Sigmoid colon (tissue), 7 donors: Measurements from ENCODE around the gene AGT. TPM values are rescaled to one million over a fixed set of nuclear protein-coding genes. Genes with fewer than 3 reads are reported as not detected.

Experiments used
- DNase-seq: peaks from one replicate; pipeline ENCODE4 v3.0.0-alpha.2; 2019
- H3K27ac ChIP-seq, 4 donors: fragments of 200-600 bp; sonication (generic); one replicate each; pipeline ENCODE4 v1.5.1; 2016 to 2019; ENCODE audit warnings: mild to moderate bottlenecking in 1 of 4
- H3K27me3 ChIP-seq, 3 donors: fragments of 200-600 bp; sonication (generic); one replicate each; pipeline ENCODE4 v1.5.1; 2019; ENCODE audit warnings: mild to moderate bottlenecking in 1 of 3
- H3K36me3 ChIP-seq, 4 donors: fragments of 200-600 bp; sonication (generic); one replicate each; pipeline ENCODE4 v1.5.1; 2016 to 2019
- H3K4me1 ChIP-seq, 4 donors: fragments of 200-600 bp; sonication (generic); one replicate each; pipeline ENCODE4 v1.5.1; 2017 to 2019
- H3K4me3 ChIP-seq, 4 donors: fragments of 200-600 bp; sonication (generic); one replicate each; pipeline ENCODE4 v1.5.1; 2017 to 2019; ENCODE audit warnings: mild to moderate bottlenecking in 2 of 4, moderate library complexity in 1 of 4
- H3K9me3 ChIP-seq, 4 donors: fragments of 200-600 bp in 3 of 4; sonication (generic) in 3 of 4; one replicate each; pipeline versions ENCODE4 v1.5.1 to v1.6.1; 2013 to 2019
- CTCF ChIP-seq, 4 experiments: fragments of 450-650 bp in 3 of 4; fragments of 200-600 bp in 1 of 4; IDR thresholded peaks; one replicate each; pipeline ENCODE4 v1.5.1; 2016 to 2019; ENCODE audit warnings: antibody characterized with exemption in 4 of 4, mild to moderate bottlenecking in 3 of 4, moderate library complexity in 2 of 4
- EP300 ChIP-seq, 4 donors: sonication (generic); formaldehyde crosslinking; IDR thresholded peaks; one replicate each; pipeline ENCODE4 v1.6.1; 2017; ENCODE audit warnings: antibody characterized with exemption in 4 of 4
- POLR2A ChIP-seq, 2 donors: fragments of 450-650 bp; IDR thresholded peaks; one replicate each; pipeline ENCODE4 v1.6.1; 2016; ENCODE audit warnings: antibody characterized with exemption in 2 of 2, mild to moderate bottlenecking in 2 of 2, moderate library complexity in 2 of 2
- POLR2AphosphoS5 ChIP-seq, 4 donors: sonication (generic); formaldehyde crosslinking; IDR thresholded peaks; one replicate each; pipeline ENCODE4 v1.6.1; 2017; ENCODE audit warnings: antibody characterized with exemption in 4 of 4
- WGBS, 2 donors: extraction: QIAGEN DNeasy Blood & Tissue Kit; methylation state at CpG; one replicate each; pipeline ENCODE4 v1.1.7; 2013; 5-methylcytosine and 5-hydroxymethylcytosine counted together
- intact Hi-C: fragments of 100-400 bp; cut with DNase I; formaldehyde crosslinking; loops from one replicate; pipeline ENCODE4 v1.15.1; 2023
- polyA plus RNA-seq, 3 donors: library from polyadenylated mRNA; stranded (reverse); fragments of 200-250 nt; gene quantifications; one replicate each; pipeline ENCODE4 v1.2.3, GENCODE V29; 2013
- total RNA-seq, 4 donors: library from RNA; depleted of rRNA; stranded (reverse); fragments of >200 nt; gene quantifications; one replicate each; pipeline ENCODE4 v1.1.0, GENCODE V29; 2016
- donor health status: healthy with polysubstance abuse.
- donor health status: Bipolar disorder and iron deficiency.
- donor health status: healthy.

AGT gene
- total and polyA plus RNA-seq, 7 donors, result 0.36 to 9.2 (median 1.7) TPM

- H3K4me3 ChIP-seq, result no peak overlapping the region
- no peak for DNase-seq
- TF ChIP-seq POLR2AphosphoS5 (IDR thresholded peaks at IDR 0.05), result no peak
- no peak for TF ChIP-seq CTCF (IDR thresholded peaks at IDR 0.05)
- no peak for TF ChIP-seq POLR2A (IDR thresholded peaks at IDR 0.05)
- no peak for TF ChIP-seq EP300 (IDR thresholded peaks at IDR 0.05)
- H3K27me3 ChIP-seq, result no peaks in the 10 kb centered on the region
- no peak overlapping the region for H3K27ac ChIP-seq
- no peaks in the 10 kb centered on the region for H3K9me3 ChIP-seq
- H3K36me3 ChIP-seq, result peaks cover 0 to 70% (median 13%) of the 10 kb centered on the region in 4 donors
- WGBS, 2 donors, result 62 to 69% methylated on average over 3 of the region's 3 CpGs
- peaks cover 0 to 26% (median 12%) of the 10 kb centered on the region in 4 donors for H3K4me1 ChIP-seq
- intact Hi-C loops, result no loop called here
Measured at GRCh38 chr1:230679192-230679591, 34.7 kb downstream of the AGT start.

GRCh38 chr1:230677200-230677599, 36.7 kb downstream of the AGT start:
- no peak overlapping the region for H3K27ac ChIP-seq
- TF ChIP-seq EP300 (IDR thresholded peaks at IDR 0.05) (no peak), POLR2AphosphoS5 (IDR thresholded peaks at IDR 0.05) (no peak), POLR2A (IDR thresholded peaks at IDR 0.05) (no peak), CTCF (IDR thresholded peaks at IDR 0.05) (no peak)
- H3K27me3 ChIP-seq, result no peaks in the 10 kb centered on the region
- intact Hi-C loops, result no loop called here
- 91 to 93% methylated on average over 1 of the region's 1 CpG for WGBS, 2 donors
- H3K36me3 ChIP-seq, result peaks cover 0 to 82% (median 13%) of the 10 kb centered on the region in 4 donors
- H3K4me1 ChIP-seq, result peaks cover 0 to 10% (median 8%) of the 10 kb centered on the region in 4 donors
- H3K4me3 ChIP-seq, result no peak overlapping the region
- no peak for DNase-seq
- H3K9me3 ChIP-seq, result no peaks in the 10 kb centered on the region

- no peak for DNase-seq
- H3K9me3 ChIP-seq, result no peaks in the 10 kb centered on the region
- no peaks in the 10 kb centered on the region for H3K27me3 ChIP-seq
- peaks cover 0 to 99% (median 22%) of the 10 kb centered on the region in 4 donors for H3K36me3 ChIP-seq
- WGBS, 2 donors, result 96 to 97% methylated on average over 2 of the region's 2 CpGs
- no peak overlapping the region for H3K4me3 ChIP-seq
- TF ChIP-seq POLR2AphosphoS5 (IDR thresholded peaks at IDR 0.05) (no peak), CTCF (IDR thresholded peaks at IDR 0.05) (no peak), EP300 (IDR thresholded peaks at IDR 0.05) (no peak), POLR2A (IDR thresholded peaks at IDR 0.05) (no peak)
- no peaks in the 10 kb centered on the region for H3K4me1 ChIP-seq
- intact Hi-C loops, result no loop called here
- H3K27ac ChIP-seq, result no peak overlapping the region
Measured at GRCh38 chr1:230674581-230674980, 39.3 kb downstream of the AGT start.

- Histone ChIP-seq H3K4me1 (no peaks in the 10 kb centered on the region), H3K27ac (no peak overlapping the region), H3K9me3 (no peaks in the 10 kb centered on the region), H3K36me3 (peaks cover 5 to 100% (median 48%) of the 10 kb centered on the region in 4 donors), H3K4me3 (no peak overlapping the region), H3K27me3 (no peaks in the 10 kb centered on the region)
- intact Hi-C loops, result no loop called here
- no peak for TF ChIP-seq POLR2AphosphoS5 (IDR thresholded peaks at IDR 0.05)
- TF ChIP-seq EP300 (IDR thresholded peaks at IDR 0.05), result no peak
- TF ChIP-seq CTCF (IDR thresholded peaks at IDR 0.05), result no peak
- no peak for TF ChIP-seq POLR2A (IDR thresholded peaks at IDR 0.05)
- DNase-seq, result no peak
- WGBS, 2 donors, result 87 to 91% methylated on average over 8 of the region's 8 CpGs
Measured at GRCh38 chr1:230669543-230669942, 44.4 kb downstream of the AGT start.

- Histone ChIP-seq H3K36me3 (peaks cover 5 to 99% (median 49%) of the 10 kb centered on the region in 4 donors), H3K27me3 (no peaks in the 10 kb centered on the region), H3K4me3 (no peak overlapping the region), H3K4me1 (no peaks in the 10 kb centered on the region), H3K27ac (no peak overlapping the region), H3K9me3 (no peaks in the 10 kb centered on the region)
- intact Hi-C loops, result no loop called here
- DNase-seq, result no peak
- 93 to 96% methylated on average over 6 of the region's 6 CpGs for WGBS, 2 donors
- no peak for TF ChIP-seq EP300 (IDR thresholded peaks at IDR 0.05)
- TF ChIP-seq POLR2A (IDR thresholded peaks at IDR 0.05), result no peak
- no peak for TF ChIP-seq POLR2AphosphoS5 (IDR thresholded peaks at IDR 0.05)
- TF ChIP-seq CTCF (IDR thresholded peaks at IDR 0.05), result no peak
Measured at GRCh38 chr1:230668227-230668626, 45.7 kb downstream of the AGT start.
